ENCODE results near the gene IKZF3. TPM values are rescaled to one million over a fixed set of nuclear protein-coding genes. Genes with fewer than 3 reads are reported as not detected.
A peak's percentile ranks its signal among the peaks of the same experiment; 100 is the strongest.

IKZF3 gene
- total RNA-seq, 2 donors from 2014 or later = 0.55 to 1.7 TPM

- peak; percentile 95 to 100 (median 99) for TF ChIP-seq CTCF (IDR thresholded peaks at IDR 0.05)
- peak; percentile 85 for TF ChIP-seq POLR2AphosphoS5 (IDR thresholded peaks at IDR 0.05)
- TF ChIP-seq POLR2A (IDR thresholded peaks at IDR 0.05) = peak; percentile 74
- peak overlapping the region; percentile 61 for H3K4me3 ChIP-seq
- H3K4me1 ChIP-seq (replicated peaks) = no peaks in the 10 kb centered on the region
- intact Hi-C loops (cut with DNase I) = loop anchor here (2.0 kb wide), 1 partner anchor 132 kb away; no protein-coding TSS in a partner anchor
- no peaks in the 10 kb centered on the region for H3K9me3 ChIP-seq
- H3K27me3 ChIP-seq (replicated peaks; ENCODE audit: insufficient read depth) = no peaks in the 10 kb centered on the region
- DNase-seq (ENCODE audit: low spot score) = peak; percentile 81
- WGBS = 0% methylated on average over 30 of the region's 91 CpGs
- no peaks in the 10 kb centered on the region for H3K36me3 ChIP-seq
- H3K27ac ChIP-seq = peak overlapping the region; percentile 85 to 88
Observed at GRCh38 chr17:39754161-39754957, 109.8 kb downstream of the IKZF3 start.

GRCh38 chr17:39753514-39754160, 110.5 kb downstream of the IKZF3 start:
- Histone ChIP-seq H3K4me3 (peak overlapping the region; percentile 61), H3K36me3 (no peaks in the 10 kb centered on the region), H3K9me3 (no peaks in the 10 kb centered on the region), H3K4me1 (replicated peaks) (no peaks in the 10 kb centered on the region), H3K27me3 (replicated peaks; ENCODE audit: insufficient read depth) (no peaks in the 10 kb centered on the region), H3K27ac (peak overlapping the region; percentile 85 to 88)
- WGBS = 11% methylated on average over 42 of the region's 55 CpGs
- intact Hi-C loops (cut with DNase I) = loop anchor here (2.0 kb wide), 1 partner anchor 131 kb away; no protein-coding TSS in a partner anchor
- TF ChIP-seq CTCF (IDR thresholded peaks at IDR 0.05) (no peak), POLR2A (IDR thresholded peaks at IDR 0.05) (peak; percentile 34), POLR2AphosphoS5 (IDR thresholded peaks at IDR 0.05) (no peak)
- DNase-seq (ENCODE audit: low spot score) = peak; percentile 27

GRCh38 chr17:39752241-39752881, 111.8 kb downstream of the IKZF3 start:
- DNase-seq (ENCODE audit: low spot score) = no peak
- no peak overlapping the region for H3K27ac ChIP-seq
- TF ChIP-seq POLR2A (IDR thresholded peaks at IDR 0.05) (no peak), POLR2AphosphoS5 (IDR thresholded peaks at IDR 0.05) (no peak), CTCF (IDR thresholded peaks at IDR 0.05) (no peak)
- intact Hi-C loops (cut with DNase I) = no loop called here
- 81% methylated on average over 13 of the region's 13 CpGs for WGBS
- no peaks in the 10 kb centered on the region for H3K36me3 ChIP-seq
- H3K9me3 ChIP-seq = no peaks in the 10 kb centered on the region
- no peaks in the 10 kb centered on the region for H3K27me3 ChIP-seq (replicated peaks; ENCODE audit: insufficient read depth)
- H3K4me1 ChIP-seq (replicated peaks) = no peaks in the 10 kb centered on the region
- H3K4me3 ChIP-seq = no peak overlapping the region

GRCh38 chr17:39751637-39752036, 112.5 kb downstream of the IKZF3 start:
- 47% methylated on average over 10 of the region's 10 CpGs for WGBS
- H3K4me1 ChIP-seq (replicated peaks) = no peaks in the 10 kb centered on the region
- H3K4me3 ChIP-seq = no peak overlapping the region
- no peaks in the 10 kb centered on the region for H3K9me3 ChIP-seq
- no peak overlapping the region for H3K27ac ChIP-seq
- intact Hi-C loops (cut with DNase I) = no loop called here
- TF ChIP-seq POLR2AphosphoS5 (IDR thresholded peaks at IDR 0.05) (no peak), CTCF (IDR thresholded peaks at IDR 0.05) (no peak), POLR2A (IDR thresholded peaks at IDR 0.05) (no peak)
- no peaks in the 10 kb centered on the region for H3K36me3 ChIP-seq
- DNase-seq (ENCODE audit: low spot score) = no peak
- H3K27me3 ChIP-seq (replicated peaks; ENCODE audit: insufficient read depth) = no peaks in the 10 kb centered on the region
